ENCODE measurements around the gene IL4. TPM values are rescaled to one million over a fixed set of nuclear protein-coding genes. Genes with fewer than 3 reads are reported as not detected.

IL4 gene
- total and polyA plus RNA-seq, 11 donors = not detected

DNA sequence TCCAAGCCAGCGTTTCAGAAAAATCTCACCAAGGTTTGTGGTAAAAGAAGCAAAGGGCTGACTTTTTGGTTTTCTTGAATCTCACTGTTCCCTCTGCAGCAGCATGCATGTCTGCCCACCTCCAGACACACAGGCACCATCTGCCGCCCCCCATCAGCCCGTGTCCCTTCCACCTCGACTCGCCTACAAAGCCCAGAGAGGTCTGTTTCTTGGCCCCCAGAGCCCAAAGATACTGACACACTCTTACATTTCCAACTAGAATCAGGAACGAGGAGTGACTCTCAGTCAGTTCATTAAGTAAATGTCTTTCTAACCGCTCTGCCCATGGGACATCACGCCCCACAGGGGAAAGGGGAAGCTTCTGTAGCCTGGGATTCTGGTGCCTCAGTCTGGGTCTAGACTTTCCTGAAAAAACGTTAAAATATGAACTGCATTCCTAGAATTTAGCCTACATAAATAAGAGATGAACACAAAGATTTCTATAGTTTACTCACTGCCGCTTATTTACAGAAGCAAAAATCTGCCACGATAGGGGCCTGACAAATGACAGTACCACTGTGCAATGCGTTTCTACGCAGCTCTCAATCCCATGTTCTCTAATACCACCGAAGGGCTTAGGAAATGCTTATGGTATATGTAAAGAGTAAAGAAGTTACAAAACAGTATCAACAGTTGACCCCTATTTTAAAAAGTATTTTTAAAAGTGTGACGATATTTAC, 4.1 kb downstream of the IL4 start:
- Histone ChIP-seq H3K4me1 (peaks cover 0 to 13% (median 0%) of the 10 kb centered on the region in 12 donors), H3K36me3 (no peaks in the 10 kb centered on the region), H3K27me3 (no peaks in the 10 kb centered on the region), H3K4me3 (no peak overlapping the region), H3K9me3 (no peaks in the 10 kb centered on the region), H3K27ac (no peak overlapping the region)
- TF ChIP-seq CTCF (IDR thresholded peaks at IDR 0.05) = no peak
- TF ChIP-seq POLR2A (IDR thresholded peaks at IDR 0.05) = no peak
- no peak for DNase-seq
- intact Hi-C loops (cut with DNase I) = no loop called here
- WGBS, 4 donors = 82 to 90% (median 88%) methylated on average over 15 of the region's 15 CpGs
- no peak for ATAC-seq

DNA sequence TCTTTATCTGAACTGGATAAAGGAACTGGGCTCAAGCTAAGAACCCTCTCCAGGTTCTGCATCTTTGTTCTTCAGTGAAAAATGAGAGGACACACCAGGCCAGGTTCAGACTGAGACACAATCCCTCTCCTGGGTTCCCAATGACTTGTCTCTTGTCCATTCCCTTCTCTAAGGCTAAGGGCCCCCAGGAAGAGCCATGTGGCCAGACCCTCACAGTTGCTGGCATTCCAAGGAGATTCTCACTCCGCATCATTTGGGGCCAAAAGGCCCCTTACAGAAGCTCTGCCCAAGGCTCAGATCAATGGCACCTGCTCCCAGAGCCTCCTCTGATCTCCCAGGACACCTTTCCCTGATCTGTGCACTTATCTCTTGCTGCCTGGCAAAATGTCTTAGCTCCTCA, 4.9 kb downstream of the IL4 start:
- ATAC-seq = no peak
- no peak for TF ChIP-seq POLR2A (IDR thresholded peaks at IDR 0.05)
- no peak for TF ChIP-seq CTCF (IDR thresholded peaks at IDR 0.05)
- intact Hi-C loops (cut with DNase I) = no loop called here
- no peak overlapping the region for H3K4me3 ChIP-seq
- no peaks in the 10 kb centered on the region for H3K27me3 ChIP-seq
- DNase-seq = no peak
- WGBS, 4 donors = 88 to 100% (median 93%) methylated on average over 1 of the region's 1 CpG
- no peaks in the 10 kb centered on the region for H3K9me3 ChIP-seq
- no peak overlapping the region for H3K27ac ChIP-seq
- peaks cover 0 to 13% (median 0%) of the 10 kb centered on the region in 12 donors for H3K4me1 ChIP-seq
- H3K36me3 ChIP-seq = no peaks in the 10 kb centered on the region

- Histone ChIP-seq H3K4me3 (no peak overlapping the region), H3K9me3 (no peaks in the 10 kb centered on the region), H3K27me3 (no peaks in the 10 kb centered on the region), H3K36me3 (no peaks in the 10 kb centered on the region), H3K4me1 (peaks cover 0 to 10% (median 0%) of the 10 kb centered on the region in 12 donors), H3K27ac (no peak overlapping the region)
- intact Hi-C loops (cut with DNase I) = no loop called here
- 84 to 91% (median 88%) methylated on average over 7 of the region's 7 CpGs for WGBS, 4 donors
- DNase-seq (no peak), ATAC-seq (no peak)
- TF ChIP-seq CTCF (IDR thresholded peaks at IDR 0.05) = no peak
- no peak for TF ChIP-seq POLR2A (IDR thresholded peaks at IDR 0.05)
Observed at GRCh38 chr5:132679166-132679565, 5.4 kb downstream of the IL4 start.

- WGBS, 4 donors = 92 to 95% (median 94%) methylated on average over 15 of the region's 15 CpGs
- no peak overlapping the region for H3K4me3 ChIP-seq
- DNase-seq = no peak
Observed at GRCh38 chr5:132679717-132680380, 6.1 kb downstream of the IL4 start.

More at GRCh38 chr5:132679717-132680380, 6.1 kb downstream of the IL4 start:
- intact Hi-C loops (cut with DNase I) = no loop called here
- no peak for ATAC-seq
- TF ChIP-seq CTCF (IDR thresholded peaks at IDR 0.05) (no peak), POLR2A (IDR thresholded peaks at IDR 0.05) (no peak)
- H3K27me3 ChIP-seq = no peaks in the 10 kb centered on the region
- H3K4me1 ChIP-seq = peaks cover 0 to 4% (median 0%) of the 10 kb centered on the region in 12 donors
- H3K36me3 ChIP-seq = no peaks in the 10 kb centered on the region
- no peaks in the 10 kb centered on the region for H3K9me3 ChIP-seq
- no peak overlapping the region for H3K27ac ChIP-seq
